HEK293T (cell line): ENCODE data around the gene NSF.

Source experiments
- BHLHE40 ChIP-seq: fragments of 450-650 bp; IDR thresholded peaks from 2 replicates; pipeline ENCODE4 v1.6.1; 2016; ENCODE audit warnings: mild to moderate bottlenecking, moderate library complexity, borderline replicate concordance
- ELF4 ChIP-seq: fragments of 450-650 bp; IDR thresholded peaks from 2 replicates; pipeline ENCODE4 v1.6.1; 2017; ENCODE audit warnings: antibody characterized with exemption
- FOXA1 ChIP-seq: fragments of 450-650 bp; IDR thresholded peaks from 2 replicates; pipeline ENCODE4 v1.6.1; 2016; ENCODE audit warnings: mild to moderate bottlenecking
- FOXK2 ChIP-seq: fragments of 450-650 bp; IDR thresholded peaks from 2 replicates; pipeline ENCODE4 v1.6.1; 2016; ENCODE audit warnings: mild to moderate bottlenecking
- FOXM1 ChIP-seq: fragments of 450-650 bp; IDR thresholded peaks from 2 replicates; pipeline ENCODE4 v1.6.1; 2017; ENCODE audit warnings: mild to moderate bottlenecking, borderline replicate concordance
- HDGF ChIP-seq: fragments of 450-650 bp; IDR thresholded peaks from 2 replicates; pipeline ENCODE4 v1.6.1; 2017; ENCODE audit warnings: antibody characterized with exemption, borderline replicate concordance
- L3MBTL2 ChIP-seq: fragments of 450-650 bp; conservative IDR thresholded peaks from 2 replicates; pipeline ENCODE4 v1.6.1; 2016; ENCODE audit warnings: mild to moderate bottlenecking
- NFRKB ChIP-seq: fragments of 450-650 bp; IDR thresholded peaks from 2 replicates; pipeline ENCODE4 v1.6.1; 2016; ENCODE audit warnings: mild to moderate bottlenecking, moderate library complexity
- SP1 ChIP-seq: fragments of 450-650 bp; IDR thresholded peaks from 2 replicates; pipeline ENCODE4 v1.6.1; 2017
- SUZ12 ChIP-seq: fragments of 450-650 bp; IDR thresholded peaks from 2 replicates; pipeline ENCODE4 v1.6.1; 2016; ENCODE audit warnings: mild to moderate bottlenecking
- TARDBP ChIP-seq: fragments of 450-650 bp; IDR thresholded peaks from 2 replicates; pipeline ENCODE4 v1.6.1; 2016
- ZNF384 ChIP-seq: fragments of 450-650 bp; IDR thresholded peaks from 2 replicates; pipeline ENCODE4 v1.6.1; 2016
- TF ChIP-seq, protein P1 (sequence below): fragments of 450-650 bp; IDR thresholded peaks from 2 replicates; pipeline ENCODE4 v1.6.1; 2016

DNA sequence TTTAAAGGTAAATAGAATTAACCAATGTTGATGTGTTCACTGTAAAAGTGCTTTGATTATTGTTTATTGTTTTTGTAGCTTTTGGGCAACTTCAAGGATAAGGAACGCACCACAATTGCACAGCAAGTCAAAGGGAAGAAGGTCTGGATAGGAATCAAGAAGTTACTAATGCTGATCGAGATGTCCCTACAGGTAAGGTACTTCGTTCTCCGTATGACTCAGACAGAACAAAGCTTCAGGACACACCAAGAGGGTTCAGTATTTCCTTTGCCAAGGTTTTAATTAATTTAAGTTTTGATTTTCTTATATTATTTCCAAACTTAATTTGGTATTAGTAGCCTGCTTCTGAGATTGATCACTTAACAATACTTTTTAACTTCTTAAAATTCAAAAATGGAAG is 161.0 kb downstream of the NSF start:
- no peak for TF ChIP-seq BHLHE40
- no peak for TF ChIP-seq FOXM1
- TF ChIP-seq SUZ12: no peak
- TF ChIP-seq SP1: no peak
- TF ChIP-seq FOXA1: no peak
- no peak for TF ChIP-seq TARDBP
- TF ChIP-seq, protein P1, sequence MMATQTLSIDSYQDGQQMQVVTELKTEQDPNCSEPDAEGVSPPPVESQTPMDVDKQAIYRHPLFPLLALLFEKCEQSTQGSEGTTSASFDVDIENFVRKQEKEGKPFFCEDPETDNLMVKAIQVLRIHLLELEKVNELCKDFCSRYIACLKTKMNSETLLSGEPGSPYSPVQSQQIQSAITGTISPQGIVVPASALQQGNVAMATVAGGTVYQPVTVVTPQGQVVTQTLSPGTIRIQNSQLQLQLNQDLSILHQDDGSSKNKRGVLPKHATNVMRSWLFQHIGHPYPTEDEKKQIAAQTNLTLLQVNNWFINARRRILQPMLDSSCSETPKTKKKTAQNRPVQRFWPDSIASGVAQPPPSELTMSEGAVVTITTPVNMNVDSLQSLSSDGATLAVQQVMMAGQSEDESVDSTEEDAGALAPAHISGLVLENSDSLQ: no peak
- TF ChIP-seq ZNF384: no peak
- no peak for TF ChIP-seq ELF4
- TF ChIP-seq HDGF: no peak
- TF ChIP-seq FOXK2: no peak
- no peak for TF ChIP-seq L3MBTL2
- no peak for TF ChIP-seq NFRKB
